HepG2 (cell line): ENCODE measurements around the gene OR2V2. TPM values are rescaled to one million over a fixed set of nuclear protein-coding genes. Genes with fewer than 3 reads are reported as not detected.

ENCODE experiments used
- ATAC-seq: fragments of 200-7000 bp; cut with Tn5 transposase; 3 replicates; pipeline ENCODE4 v1.9.1; 2020; ENCODE audit warnings: mild to moderate bottlenecking, moderate library complexity
- BruUV-seq: library from RNA; stranded (reverse); fragments of 400-500 nt; replicated peaks from 2 replicates; lab custom pipeline; 2021; lab: Mats Ljungman, UMichigan
- CTCF ChIA-PET: fragments of 300-600 bp; formaldehyde crosslinking; extraction: SDS; loops from one replicate; lab custom pipeline; 2021; ENCODE audit warnings: low total read pairs, inconsistent platforms, low intra/inter-chr PET ratio; lab: Yijun Ruan, JAX
- POLR2A ChIA-PET: fragments of 350-600 bp; sonication (Branson Sonifier 250); formaldehyde crosslinking; loops from one replicate; lab custom pipeline; 2020; ENCODE audit warnings: antibody characterized with exemption, inconsistent platforms; lab: Yijun Ruan, JAX
- DNase-seq: peaks from one replicate; pipeline ENCODE4 v3.0.0-alpha.2; 2015; ENCODE audit warnings: low spot score
- FAIRE-seq: peaks from 3 replicates; lab custom pipeline; 2011; peaks lifted over from hg19 to GRCh38; lab: Jason Lieb, UNC
- H2AFZ ChIP-seq: one replicate; pipeline ENCODE4 v1.6.1; 2011; ENCODE audit warnings: low read length, inconsistent platforms
- H3K27ac ChIP-seq: fragments of 300-600 bp; 3 replicates; pipeline ENCODE4 v1.8.0; 2011; ENCODE audit warnings: mixed run types, mild to moderate bottlenecking, mixed read lengths, low read length, inconsistent platforms; ENCODE audit not compliant: insufficient read depth; ENCODE audit errors: extremely low read length
- H3K27me3 ChIP-seq, 2 experiments: fragments of 200-600 bp in 1 of 2; 2 replicates in 1 of 2; 3 replicates in 1 of 2; pipeline versions ENCODE4 v1.6.0 to v1.8.0; 2011; ENCODE audit warnings: low read length in 2 of 2, mild to moderate bottlenecking in 2 of 2, moderate library complexity in 2 of 2, inconsistent platforms in 1 of 2; ENCODE audit not compliant: insufficient read depth in 2 of 2, control insufficient read depth in 1 of 2
- H3K36me3 ChIP-seq, 2 experiments: fragments of 200-600 bp in 1 of 2; replicated peaks in 1 of 2; 2 replicates in 1 of 2; 3 replicates in 1 of 2; pipeline versions ENCODE4 v1.5.1 to v1.8.0; 2011; ENCODE audit warnings: low read length in 2 of 2, inconsistent platforms in 1 of 2; ENCODE audit not compliant: insufficient read depth in 2 of 2, control insufficient read depth in 1 of 2
- H3K4me1 ChIP-seq: 2 replicates; pipeline ENCODE4 v1.5.1; 2012; ENCODE audit warnings: low read length, inconsistent platforms; ENCODE audit not compliant: insufficient read depth
- H3K4me2 ChIP-seq: 2 replicates; pipeline ENCODE4 v1.6.0; 2011; ENCODE audit warnings: low read depth, low read length, inconsistent platforms
- H3K4me3 ChIP-seq, 3 experiments: fragments of 200-600 bp in 1 of 3; sonication (generic), shearing (Covaris generic) in 1 of 3; replicated peaks in 1 of 3; 2 replicates each; pipeline ENCODE4 v1.5.1; 2011 to 2016; ENCODE audit warnings: low read length in 3 of 3, inconsistent platforms in 2 of 3, low read depth in 2 of 3, mild to moderate bottlenecking in 2 of 3, control low read depth in 1 of 3, mixed read lengths in 1 of 3; ENCODE audit not compliant: insufficient read depth in 1 of 3
- H3K79me2 ChIP-seq: one replicate; pipeline ENCODE4 v1.6.1; 2011; ENCODE audit warnings: low read length, inconsistent platforms; ENCODE audit not compliant: insufficient read depth
- H3K9ac ChIP-seq: 2 replicates; pipeline ENCODE4 v1.6.0; 2011; ENCODE audit warnings: mild to moderate bottlenecking, low read depth, low read length, inconsistent platforms; ENCODE audit not compliant: insufficient read depth
- H3K9me3 ChIP-seq: 2 replicates; pipeline ENCODE4 v1.5.1; 2012; ENCODE audit warnings: mild to moderate bottlenecking, low read length
- H4K20me1 ChIP-seq: 2 replicates; pipeline ENCODE4 v1.6.0; 2011; ENCODE audit warnings: inconsistent platforms, mild to moderate bottlenecking, low read length, moderate library complexity; ENCODE audit not compliant: insufficient read depth
- CAMTA2 ChIP-seq: sonication (generic); formaldehyde crosslinking; IDR thresholded peaks from 2 replicates; pipeline ENCODE4 v1.4.0; 2020; ENCODE audit warnings: mild to moderate bottlenecking, missing genetic modification reagents, borderline replicate concordance
- CENPT ChIP-seq: sonication (generic); formaldehyde crosslinking; IDR thresholded peaks from 2 replicates; pipeline ENCODE4 v1.8.0; 2022; ENCODE audit warnings: low read depth, mild to moderate bottlenecking, moderate library complexity, missing genetic modification reagents
- HNRNPK ChIP-seq: fragments of 200-400 bp; formaldehyde crosslinking; IDR thresholded peaks from 2 replicates; pipeline ENCODE4 v1.6.1; 2018; ENCODE audit warnings: low read length, low read depth, moderate library complexity, mild to moderate bottlenecking; ENCODE audit not compliant: poor library complexity, severe bottlenecking
- MAF1 ChIP-seq: sonication (generic); formaldehyde crosslinking; IDR thresholded peaks from 2 replicates; pipeline ENCODE4 v1.5.0; 2020; ENCODE audit warnings: missing genetic modification reagents, borderline replicate concordance
- SATB2 ChIP-seq: sonication (generic); formaldehyde crosslinking; IDR thresholded peaks from 2 replicates; pipeline ENCODE4 v1.5.0; 2020; ENCODE audit warnings: missing genetic modification reagents
- SMARCE1 ChIP-seq: fragments of 450-650 bp; IDR thresholded peaks from 2 replicates; pipeline ENCODE4 v1.6.1; 2017; ENCODE audit warnings: borderline replicate concordance
- ZNF350 ChIP-seq: sonication (generic); formaldehyde crosslinking; IDR thresholded peaks from 2 replicates; pipeline ENCODE4 v1.4.0; 2020; ENCODE audit warnings: mild to moderate bottlenecking, low read depth, missing genetic modification reagents, borderline replicate concordance
- ZNF564 ChIP-seq: sonication (generic); formaldehyde crosslinking; IDR thresholded peaks from 2 replicates; pipeline ENCODE4 v1.8.1; 2023; ENCODE audit warnings: mild to moderate bottlenecking, missing genetic modification reagents
- ZSCAN12 ChIP-seq: sonication (generic); formaldehyde crosslinking; IDR thresholded peaks from 2 replicates; pipeline ENCODE4 v1.9.0; 2021; ENCODE audit warnings: mild to moderate bottlenecking, missing genetic modification reagents
- WGBS: methylation state at CpG from one replicate; pipeline ENCODE4 v1.1.6; 2017; ENCODE audit warnings: low lambda C conversion rate; 5-methylcytosine and 5-hydroxymethylcytosine counted together
- in situ Hi-C: cut with HindIII; loops from 2 replicates; pipeline ENCODE4 v1.10.0; 2017; ENCODE audit warnings: low pct_unique_long_range_greater_than_20kb; ENCODE audit not compliant: extremely low pct_ligation_motif_present
- intact Hi-C: fragments of 100-400 bp; cut with micrococcal nuclease; formaldehyde crosslinking; loops from one replicate; pipeline ENCODE4 v1.10.0; 2022; ENCODE audit not compliant: unreplicated experiment
- polyA plus RNA-seq, 8 experiments: library from polyadenylated mRNA; depleted of rRNA in 3 of 8; stranded (reverse) in 7 of 8; unstranded in 1 of 8; fragments of >200 nt; fragmentation: Illumina TruSeq in 4 of 8; extraction: Trizol in 4 of 8; gene quantifications; 2 replicates each; pipeline versions ENCODE4 v1.2.1 to v1.2.3, GENCODE V29; 2011 to 2016; ENCODE audit warnings: low read depth in 4 of 8, missing spikeins in 1 of 8, mixed read lengths in 1 of 8; ENCODE audit not compliant: insufficient read depth in 1 of 8
- total RNA-seq, 5 experiments: library from RNA; depleted of rRNA; stranded (reverse); fragments of >200 nt; fragmentation: Illumina TruSeq; extraction: Trizol; gene quantifications; 2 replicates each; pipeline ENCODE4 v1.2.3, GENCODE V29; 2016; ENCODE audit warnings: low read depth in 1 of 5
- TF ChIP-seq, protein P1 (sequence below): sonication (generic); formaldehyde crosslinking; IDR thresholded peaks from 2 replicates; pipeline ENCODE4 v1.5.0; 2020; ENCODE audit warnings: missing genetic modification reagents, mild to moderate bottlenecking, borderline replicate concordance
- TF ChIP-seq, protein P2 (sequence below): IDR thresholded peaks from 2 replicates; pipeline ENCODE4 v1.6.1; 2016; ENCODE audit warnings: missing biosample characterization, missing genetic modification reagents, low read depth
- TF ChIP-seq, protein P3 (sequence below): sonication (generic); formaldehyde crosslinking; IDR thresholded peaks from 2 replicates; pipeline ENCODE4 v1.4.0; 2020; ENCODE audit warnings: mild to moderate bottlenecking, missing genetic modification reagents

The OR2V2 gene
- total and polyA plus RNA-seq, 2 of the 13 experiments (the other 11 are each of a cell fraction or from before 2014, with no cell fraction given) = not detected

DNA sequence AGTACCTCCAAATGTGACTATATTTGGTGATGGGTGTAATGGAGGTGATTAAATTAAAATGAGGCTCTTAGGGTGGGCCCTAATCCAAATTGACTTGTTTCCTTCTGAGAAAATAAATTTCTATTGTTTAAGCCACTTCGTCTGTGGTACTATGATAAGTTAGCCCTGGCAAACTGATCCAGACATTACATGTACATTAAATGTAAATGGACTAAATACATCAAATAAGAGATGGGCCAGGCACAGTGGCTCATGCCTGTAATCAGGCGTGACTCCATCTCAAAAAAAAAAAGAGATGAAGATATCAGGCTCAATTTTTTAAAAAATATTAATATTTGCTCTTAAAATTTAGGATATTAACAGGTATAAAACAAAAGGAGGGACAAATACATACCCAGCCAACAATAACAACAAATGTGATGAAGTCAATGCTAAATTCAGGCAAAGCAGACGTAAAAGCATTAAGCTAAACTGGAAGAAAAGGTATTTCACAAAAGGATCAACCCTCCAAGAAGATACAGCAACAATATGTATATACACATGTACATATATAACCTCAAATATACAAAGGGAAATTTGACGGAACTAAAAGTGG, 10.9 kb upstream of the OR2V2 start (continued):
- TF ChIP-seq HNRNPK = no peak
- TF ChIP-seq CAMTA2 (CRISPR knock-in tag) = no peak
- TF ChIP-seq CENPT (CRISPR knock-in tag) = no peak

DNA sequence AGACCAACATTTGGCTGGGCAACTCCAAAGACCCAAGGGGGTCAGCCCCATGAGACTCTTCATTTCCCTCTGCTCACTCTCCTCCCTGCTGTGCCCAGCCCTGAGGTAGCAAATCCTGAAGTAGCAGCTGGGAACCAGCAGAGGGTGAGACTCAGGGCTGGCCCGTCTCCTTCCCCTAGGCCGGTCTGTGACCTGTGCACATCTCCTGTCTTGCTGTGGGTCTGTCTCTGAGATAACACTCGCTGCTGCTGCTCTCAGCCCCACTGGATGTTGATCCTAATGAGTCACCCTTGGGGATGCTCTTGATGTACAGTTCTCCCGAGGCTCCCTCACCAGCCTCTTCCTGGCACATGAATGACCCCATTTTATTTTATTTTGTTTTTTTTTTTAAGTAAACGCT, 9.1 kb upstream of the OR2V2 start:
- Histone ChIP-seq H3K36me3 (no peaks in the 10 kb centered on the region), H3K9me3 (no peaks in the 10 kb centered on the region), H4K20me1 (no peaks in the 10 kb centered on the region), H3K79me2 (no peaks in the 10 kb centered on the region), H3K9ac (no peak overlapping the region), H3K4me2 (no peak overlapping the region), H2AFZ (no peak overlapping the region), H3K27ac (no peak overlapping the region), H3K4me1 (no peaks in the 10 kb centered on the region), H3K27me3 (peaks cover 2 to 30% of the 10 kb centered on the region in 2 experiments; a peak in 4 of 5 replicates), H3K4me3 (no peak overlapping the region)
- in situ Hi-C loops (no loop called here), intact Hi-C loops (loop anchor here (1.0 kb wide), 1 partner anchor 22 kb away; no protein-coding TSS in a partner anchor)
- ATAC-seq (peak; percentile 73), FAIRE-seq (no peak), DNase-seq (no peak)
- no TSS peak for BruUV-seq
- ChIA-PET POLR2A (no interaction called here), CTCF (no interaction called here)
- 1% methylated on average over 3 of the region's 5 CpGs for WGBS
- TF ChIP-seq SMARCE1 (no peak), ZSCAN12 (CRISPR knock-in tag) (no peak), ZNF564 (CRISPR knock-in tag) (no peak), MAF1 (CRISPR knock-in tag) (no peak), ZNF350 (no peak), SATB2 (CRISPR knock-in tag) (no peak)
- TF ChIP-seq, protein P1, sequence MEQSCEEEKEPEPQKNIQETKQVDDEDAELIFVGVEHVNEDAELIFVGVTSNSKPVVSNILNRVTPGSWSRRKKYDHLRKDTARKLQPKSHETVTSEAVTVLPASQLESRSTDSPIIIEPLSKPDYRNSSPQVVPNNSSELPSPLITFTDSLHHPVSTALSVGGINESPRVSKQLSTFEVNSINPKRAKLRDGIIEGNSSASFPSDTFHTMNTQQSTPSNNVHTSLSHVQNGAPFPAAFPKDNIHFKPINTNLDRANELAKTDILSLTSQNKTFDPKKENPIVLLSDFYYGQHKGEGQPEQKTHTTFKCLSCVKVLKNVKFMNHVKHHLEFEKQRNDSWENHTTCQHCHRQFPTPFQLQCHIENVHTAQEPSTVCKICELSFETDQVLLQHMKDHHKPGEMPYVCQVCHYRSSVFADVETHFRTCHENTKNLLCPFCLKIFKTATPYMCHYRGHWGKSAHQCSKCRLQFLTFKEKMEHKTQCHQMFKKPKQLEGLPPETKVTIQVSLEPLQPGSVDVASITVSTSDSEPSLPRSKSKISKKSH (CRISPR knock-in tag) = no peak
- TF ChIP-seq, protein P2, sequence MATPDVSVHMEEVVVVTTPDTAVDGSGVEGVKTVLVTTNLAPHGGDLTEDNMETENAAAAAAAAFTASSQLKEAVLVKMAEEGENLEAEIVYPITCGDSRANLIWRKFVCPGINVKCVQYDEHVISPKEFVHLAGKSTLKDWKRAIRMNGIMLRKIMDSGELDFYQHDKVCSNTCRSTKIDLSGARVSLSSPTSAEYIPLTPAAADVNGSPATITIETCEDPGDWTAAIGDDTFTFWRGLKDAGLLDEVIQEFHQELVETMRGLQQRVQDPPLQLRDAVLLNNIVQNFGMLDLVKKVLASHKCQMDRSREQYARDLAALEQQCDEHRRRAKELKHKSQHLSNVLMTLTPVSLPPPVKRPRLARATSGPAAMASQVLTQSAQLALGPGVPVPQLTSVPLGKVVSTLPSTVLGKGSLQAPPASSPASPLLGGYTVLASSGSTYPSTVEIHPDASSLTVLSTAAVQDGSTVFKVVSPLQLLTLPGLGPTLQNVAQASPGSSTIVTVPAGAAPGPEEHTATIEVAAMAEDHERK = no peak
- TF ChIP-seq, protein P3, sequence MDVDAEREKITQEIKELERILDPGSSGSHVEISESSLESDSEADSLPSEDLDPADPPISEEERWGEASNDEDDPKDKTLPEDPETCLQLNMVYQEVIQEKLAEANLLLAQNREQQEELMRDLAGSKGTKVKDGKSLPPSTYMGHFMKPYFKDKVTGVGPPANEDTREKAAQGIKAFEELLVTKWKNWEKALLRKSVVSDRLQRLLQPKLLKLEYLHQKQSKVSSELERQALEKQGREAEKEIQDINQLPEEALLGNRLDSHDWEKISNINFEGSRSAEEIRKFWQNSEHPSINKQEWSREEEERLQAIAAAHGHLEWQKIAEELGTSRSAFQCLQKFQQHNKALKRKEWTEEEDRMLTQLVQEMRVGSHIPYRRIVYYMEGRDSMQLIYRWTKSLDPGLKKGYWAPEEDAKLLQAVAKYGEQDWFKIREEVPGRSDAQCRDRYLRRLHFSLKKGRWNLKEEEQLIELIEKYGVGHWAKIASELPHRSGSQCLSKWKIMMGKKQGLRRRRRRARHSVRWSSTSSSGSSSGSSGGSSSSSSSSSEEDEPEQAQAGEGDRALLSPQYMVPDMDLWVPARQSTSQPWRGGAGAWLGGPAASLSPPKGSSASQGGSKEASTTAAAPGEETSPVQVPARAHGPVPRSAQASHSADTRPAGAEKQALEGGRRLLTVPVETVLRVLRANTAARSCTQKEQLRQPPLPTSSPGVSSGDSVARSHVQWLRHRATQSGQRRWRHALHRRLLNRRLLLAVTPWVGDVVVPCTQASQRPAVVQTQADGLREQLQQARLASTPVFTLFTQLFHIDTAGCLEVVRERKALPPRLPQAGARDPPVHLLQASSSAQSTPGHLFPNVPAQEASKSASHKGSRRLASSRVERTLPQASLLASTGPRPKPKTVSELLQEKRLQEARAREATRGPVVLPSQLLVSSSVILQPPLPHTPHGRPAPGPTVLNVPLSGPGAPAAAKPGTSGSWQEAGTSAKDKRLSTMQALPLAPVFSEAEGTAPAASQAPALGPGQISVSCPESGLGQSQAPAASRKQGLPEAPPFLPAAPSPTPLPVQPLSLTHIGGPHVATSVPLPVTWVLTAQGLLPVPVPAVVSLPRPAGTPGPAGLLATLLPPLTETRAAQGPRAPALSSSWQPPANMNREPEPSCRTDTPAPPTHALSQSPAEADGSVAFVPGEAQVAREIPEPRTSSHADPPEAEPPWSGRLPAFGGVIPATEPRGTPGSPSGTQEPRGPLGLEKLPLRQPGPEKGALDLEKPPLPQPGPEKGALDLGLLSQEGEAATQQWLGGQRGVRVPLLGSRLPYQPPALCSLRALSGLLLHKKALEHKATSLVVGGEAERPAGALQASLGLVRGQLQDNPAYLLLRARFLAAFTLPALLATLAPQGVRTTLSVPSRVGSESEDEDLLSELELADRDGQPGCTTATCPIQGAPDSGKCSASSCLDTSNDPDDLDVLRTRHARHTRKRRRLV (CRISPR knock-in tag) = no peak
